ENCODE results near the gene CDKN2D.

The CDKN2D gene

DNA sequence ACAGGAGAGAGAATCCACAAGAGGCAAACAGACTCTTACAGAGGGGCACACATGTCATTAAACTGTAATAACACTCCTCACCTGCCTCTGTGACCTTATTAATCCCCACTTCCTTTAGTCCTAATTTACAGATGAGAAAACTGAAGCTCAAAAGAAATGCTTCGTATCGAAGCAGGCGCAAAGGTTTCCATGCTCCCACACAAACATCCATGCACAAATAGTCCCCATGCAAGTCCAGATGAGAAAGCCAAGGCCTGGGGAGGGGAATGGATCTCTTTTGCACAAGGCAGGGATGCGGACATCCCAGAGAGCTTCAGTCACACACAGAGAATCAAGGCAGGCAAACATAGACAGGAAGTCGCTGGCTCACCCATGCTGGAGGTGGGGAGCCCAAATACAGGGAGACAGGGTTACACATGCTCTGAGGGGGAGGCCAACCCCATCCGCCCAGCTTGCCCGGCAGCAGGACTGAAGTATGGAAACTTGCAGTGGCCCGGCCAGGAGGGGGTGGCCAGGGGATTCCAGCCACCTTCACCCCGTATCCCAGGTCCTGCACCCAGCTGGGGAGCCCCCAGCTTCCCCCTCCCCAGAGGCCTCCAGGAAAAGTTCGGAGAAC lies 52.0 kb downstream of the CDKN2D start:
- Histone ChIP-seq H3K79me2 (ENCODE audit: control insufficient read depth, low read length) (no peaks in the 10 kb centered on the region), H3K4me1 (ENCODE audit: control insufficient read depth, low read length) (peaks cover 17% of the 10 kb centered on the region), H3F3A (ENCODE audit: control insufficient read depth, insufficient read depth) (no peaks in the 10 kb centered on the region), H3K27me3 (ENCODE audit: control insufficient read depth, low read length) (peaks cover 50% of the 10 kb centered on the region), H3K4me2 (ENCODE audit: low read length) (no peak overlapping the region), H3K27ac (ENCODE audit: low read depth, low read length) (no peak overlapping the region), H4K20me1 (ENCODE audit: control insufficient read depth, insufficient read depth, low read depth, low read length) (peaks cover 2% of the 10 kb centered on the region; the same call in 1 of the 2 replicates), H3K4me3 (ENCODE audit: low read length) (no peak overlapping the region), H3K9me2 (replicated peaks; ENCODE audit: control insufficient read depth, low read length) (no peaks in the 10 kb centered on the region), H3K9me3 (ENCODE audit: control insufficient read depth, insufficient read depth, low read length) (no peaks in the 10 kb centered on the region), H3K36me3 (ENCODE audit: control insufficient read depth, low read length) (no peaks in the 10 kb centered on the region)
- no peak for TF ChIP-seq EZH2phosphoT487 (IDR thresholded peaks at IDR 0.05; ENCODE audit: borderline replicate concordance, low read length)
- TF ChIP-seq, protein P1, sequence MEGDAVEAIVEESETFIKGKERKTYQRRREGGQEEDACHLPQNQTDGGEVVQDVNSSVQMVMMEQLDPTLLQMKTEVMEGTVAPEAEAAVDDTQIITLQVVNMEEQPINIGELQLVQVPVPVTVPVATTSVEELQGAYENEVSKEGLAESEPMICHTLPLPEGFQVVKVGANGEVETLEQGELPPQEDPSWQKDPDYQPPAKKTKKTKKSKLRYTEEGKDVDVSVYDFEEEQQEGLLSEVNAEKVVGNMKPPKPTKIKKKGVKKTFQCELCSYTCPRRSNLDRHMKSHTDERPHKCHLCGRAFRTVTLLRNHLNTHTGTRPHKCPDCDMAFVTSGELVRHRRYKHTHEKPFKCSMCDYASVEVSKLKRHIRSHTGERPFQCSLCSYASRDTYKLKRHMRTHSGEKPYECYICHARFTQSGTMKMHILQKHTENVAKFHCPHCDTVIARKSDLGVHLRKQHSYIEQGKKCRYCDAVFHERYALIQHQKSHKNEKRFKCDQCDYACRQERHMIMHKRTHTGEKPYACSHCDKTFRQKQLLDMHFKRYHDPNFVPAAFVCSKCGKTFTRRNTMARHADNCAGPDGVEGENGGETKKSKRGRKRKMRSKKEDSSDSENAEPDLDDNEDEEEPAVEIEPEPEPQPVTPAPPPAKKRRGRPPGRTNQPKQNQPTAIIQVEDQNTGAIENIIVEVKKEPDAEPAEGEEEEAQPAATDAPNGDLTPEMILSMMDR (IDR thresholded peaks at IDR 0.05; ENCODE audit: low read depth, low read length, poor library complexity, severe bottlenecking) = no peak

Measured in DOHH2 (cell line).